HL-60 (cell line): ENCODE results near the gene MYO1D.

Source experiments
- GABPA ChIP-seq: IDR thresholded peaks from 2 replicates; pipeline ENCODE4 v1.6.1; 2012; ENCODE audit warnings: low read depth
- SPI1 ChIP-seq: IDR thresholded peaks from 2 replicates; pipeline ENCODE4 v1.6.1; 2012; ENCODE audit warnings: low read depth, mild to moderate bottlenecking, borderline replicate concordance
- TF ChIP-seq, protein P1 (sequence below): IDR thresholded peaks from 2 replicates; pipeline ENCODE4 v1.6.1; 2012; ENCODE audit warnings: low read depth; ENCODE audit not compliant: insufficient replicate concordance
- TF ChIP-seq, protein P2 (sequence below): IDR thresholded peaks from one replicate; pipeline ENCODE4 v1.5.1; 2011; ENCODE audit warnings: low read length, control low read depth, inconsistent platforms; ENCODE audit not compliant: insufficient read depth

DNA sequence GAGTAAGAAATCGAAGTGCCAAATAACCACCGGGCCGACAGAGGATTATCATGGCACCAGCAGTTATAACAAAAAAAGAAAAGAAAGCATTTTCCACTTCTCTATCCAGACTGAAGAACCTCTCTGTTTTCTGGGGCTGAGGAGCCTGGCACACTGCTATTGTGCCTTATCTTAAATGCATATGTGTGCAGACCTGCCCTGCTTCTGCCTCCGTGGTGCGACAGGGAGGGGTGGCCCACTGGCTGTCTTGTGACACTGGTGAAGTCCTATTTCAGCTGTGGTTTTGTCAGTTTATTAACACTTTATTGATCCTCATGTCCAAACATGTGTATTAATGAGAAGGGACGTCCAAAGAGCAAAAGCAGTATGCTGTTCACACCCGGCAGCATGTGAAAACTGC lies 334.7 kb downstream of the MYO1D start:
- TF ChIP-seq, protein P1, sequence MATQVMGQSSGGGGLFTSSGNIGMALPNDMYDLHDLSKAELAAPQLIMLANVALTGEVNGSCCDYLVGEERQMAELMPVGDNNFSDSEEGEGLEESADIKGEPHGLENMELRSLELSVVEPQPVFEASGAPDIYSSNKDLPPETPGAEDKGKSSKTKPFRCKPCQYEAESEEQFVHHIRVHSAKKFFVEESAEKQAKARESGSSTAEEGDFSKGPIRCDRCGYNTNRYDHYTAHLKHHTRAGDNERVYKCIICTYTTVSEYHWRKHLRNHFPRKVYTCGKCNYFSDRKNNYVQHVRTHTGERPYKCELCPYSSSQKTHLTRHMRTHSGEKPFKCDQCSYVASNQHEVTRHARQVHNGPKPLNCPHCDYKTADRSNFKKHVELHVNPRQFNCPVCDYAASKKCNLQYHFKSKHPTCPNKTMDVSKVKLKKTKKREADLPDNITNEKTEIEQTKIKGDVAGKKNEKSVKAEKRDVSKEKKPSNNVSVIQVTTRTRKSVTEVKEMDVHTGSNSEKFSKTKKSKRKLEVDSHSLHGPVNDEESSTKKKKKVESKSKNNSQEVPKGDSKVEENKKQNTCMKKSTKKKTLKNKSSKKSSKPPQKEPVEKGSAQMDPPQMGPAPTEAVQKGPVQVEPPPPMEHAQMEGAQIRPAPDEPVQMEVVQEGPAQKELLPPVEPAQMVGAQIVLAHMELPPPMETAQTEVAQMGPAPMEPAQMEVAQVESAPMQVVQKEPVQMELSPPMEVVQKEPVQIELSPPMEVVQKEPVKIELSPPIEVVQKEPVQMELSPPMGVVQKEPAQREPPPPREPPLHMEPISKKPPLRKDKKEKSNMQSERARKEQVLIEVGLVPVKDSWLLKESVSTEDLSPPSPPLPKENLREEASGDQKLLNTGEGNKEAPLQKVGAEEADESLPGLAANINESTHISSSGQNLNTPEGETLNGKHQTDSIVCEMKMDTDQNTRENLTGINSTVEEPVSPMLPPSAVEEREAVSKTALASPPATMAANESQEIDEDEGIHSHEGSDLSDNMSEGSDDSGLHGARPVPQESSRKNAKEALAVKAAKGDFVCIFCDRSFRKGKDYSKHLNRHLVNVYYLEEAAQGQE, result no peak
- TF ChIP-seq, protein P2, sequence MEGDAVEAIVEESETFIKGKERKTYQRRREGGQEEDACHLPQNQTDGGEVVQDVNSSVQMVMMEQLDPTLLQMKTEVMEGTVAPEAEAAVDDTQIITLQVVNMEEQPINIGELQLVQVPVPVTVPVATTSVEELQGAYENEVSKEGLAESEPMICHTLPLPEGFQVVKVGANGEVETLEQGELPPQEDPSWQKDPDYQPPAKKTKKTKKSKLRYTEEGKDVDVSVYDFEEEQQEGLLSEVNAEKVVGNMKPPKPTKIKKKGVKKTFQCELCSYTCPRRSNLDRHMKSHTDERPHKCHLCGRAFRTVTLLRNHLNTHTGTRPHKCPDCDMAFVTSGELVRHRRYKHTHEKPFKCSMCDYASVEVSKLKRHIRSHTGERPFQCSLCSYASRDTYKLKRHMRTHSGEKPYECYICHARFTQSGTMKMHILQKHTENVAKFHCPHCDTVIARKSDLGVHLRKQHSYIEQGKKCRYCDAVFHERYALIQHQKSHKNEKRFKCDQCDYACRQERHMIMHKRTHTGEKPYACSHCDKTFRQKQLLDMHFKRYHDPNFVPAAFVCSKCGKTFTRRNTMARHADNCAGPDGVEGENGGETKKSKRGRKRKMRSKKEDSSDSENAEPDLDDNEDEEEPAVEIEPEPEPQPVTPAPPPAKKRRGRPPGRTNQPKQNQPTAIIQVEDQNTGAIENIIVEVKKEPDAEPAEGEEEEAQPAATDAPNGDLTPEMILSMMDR, result no peak
- TF ChIP-seq SPI1, result no peak
- TF ChIP-seq GABPA, result no peak
